ENCODE results near the gene SMARCA2.

SMARCA2 gene

DNA sequence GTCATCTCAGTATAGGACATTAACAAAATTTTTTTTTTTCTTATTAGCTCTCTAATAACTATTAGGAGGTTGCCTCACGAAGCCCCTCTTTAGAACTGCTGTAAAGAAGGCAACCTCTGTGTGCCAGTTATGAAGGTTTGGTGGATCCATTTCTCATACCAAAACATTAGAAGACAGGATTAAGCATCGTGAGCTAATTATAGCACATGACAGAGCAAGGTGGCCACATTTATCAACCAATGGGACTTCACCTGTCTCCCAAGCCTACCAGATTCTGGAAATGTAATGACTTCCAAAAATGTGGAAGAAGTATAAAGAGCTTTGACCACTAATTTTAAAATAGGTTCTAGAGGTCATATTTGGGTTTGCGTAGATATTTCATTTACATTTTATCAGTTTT is 107.2 kb downstream of the SMARCA2 start:
- CTCF ChIA-PET: interaction anchor here (0.8 to 2.3 kb wide), 8 partner anchors 8 to 54 kb away, joined by 3 to 13 read pairs (median 3); no protein-coding TSS in a partner anchor
- no peak for DNase-seq (ENCODE audit: extremely low spot score)
- TF ChIP-seq, protein P1, sequence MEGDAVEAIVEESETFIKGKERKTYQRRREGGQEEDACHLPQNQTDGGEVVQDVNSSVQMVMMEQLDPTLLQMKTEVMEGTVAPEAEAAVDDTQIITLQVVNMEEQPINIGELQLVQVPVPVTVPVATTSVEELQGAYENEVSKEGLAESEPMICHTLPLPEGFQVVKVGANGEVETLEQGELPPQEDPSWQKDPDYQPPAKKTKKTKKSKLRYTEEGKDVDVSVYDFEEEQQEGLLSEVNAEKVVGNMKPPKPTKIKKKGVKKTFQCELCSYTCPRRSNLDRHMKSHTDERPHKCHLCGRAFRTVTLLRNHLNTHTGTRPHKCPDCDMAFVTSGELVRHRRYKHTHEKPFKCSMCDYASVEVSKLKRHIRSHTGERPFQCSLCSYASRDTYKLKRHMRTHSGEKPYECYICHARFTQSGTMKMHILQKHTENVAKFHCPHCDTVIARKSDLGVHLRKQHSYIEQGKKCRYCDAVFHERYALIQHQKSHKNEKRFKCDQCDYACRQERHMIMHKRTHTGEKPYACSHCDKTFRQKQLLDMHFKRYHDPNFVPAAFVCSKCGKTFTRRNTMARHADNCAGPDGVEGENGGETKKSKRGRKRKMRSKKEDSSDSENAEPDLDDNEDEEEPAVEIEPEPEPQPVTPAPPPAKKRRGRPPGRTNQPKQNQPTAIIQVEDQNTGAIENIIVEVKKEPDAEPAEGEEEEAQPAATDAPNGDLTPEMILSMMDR (IDR thresholded peaks at IDR 0.05; ENCODE audit: control extremely low read depth, extremely low read depth, low read depth, missing control alignments): no peak
- POLR2A ChIA-PET: interaction anchor here (0.7 kb wide), 1 partner anchor 8 kb away, joined by 3 read pairs; no protein-coding TSS in a partner anchor

DNA sequence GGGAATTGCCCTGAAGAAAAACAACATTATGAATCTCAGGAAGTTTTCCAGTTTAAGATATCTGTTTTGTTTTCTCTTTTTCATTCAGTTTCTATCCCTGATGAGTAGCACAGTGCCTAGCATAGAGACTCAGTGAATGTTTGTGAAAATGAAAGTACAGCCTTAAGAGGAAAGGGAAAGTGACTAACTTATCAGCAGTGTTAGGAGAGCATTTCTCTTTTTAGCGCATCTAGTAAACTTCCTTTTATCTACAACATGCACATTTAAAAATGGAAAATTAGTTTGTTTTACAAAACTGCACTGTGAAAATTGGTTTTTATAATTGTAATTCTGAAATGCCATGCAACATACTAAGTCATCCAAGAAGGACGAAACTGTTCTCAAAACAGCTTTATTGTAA is 110.8 kb downstream of the SMARCA2 start:
- ChIA-PET CTCF (interaction anchor here (1.6 to 3.0 kb wide), 2 partner anchors 10 to 19 kb away, joined by 5 to 12 read pairs; no protein-coding TSS in a partner anchor), POLR2A (no interaction called here)
- TF ChIP-seq, protein P1 (IDR thresholded peaks at IDR 0.05; ENCODE audit: control extremely low read depth, extremely low read depth, low read depth, missing control alignments): no peak
- DNase-seq (ENCODE audit: extremely low spot score): peak; percentile 48

DNA sequence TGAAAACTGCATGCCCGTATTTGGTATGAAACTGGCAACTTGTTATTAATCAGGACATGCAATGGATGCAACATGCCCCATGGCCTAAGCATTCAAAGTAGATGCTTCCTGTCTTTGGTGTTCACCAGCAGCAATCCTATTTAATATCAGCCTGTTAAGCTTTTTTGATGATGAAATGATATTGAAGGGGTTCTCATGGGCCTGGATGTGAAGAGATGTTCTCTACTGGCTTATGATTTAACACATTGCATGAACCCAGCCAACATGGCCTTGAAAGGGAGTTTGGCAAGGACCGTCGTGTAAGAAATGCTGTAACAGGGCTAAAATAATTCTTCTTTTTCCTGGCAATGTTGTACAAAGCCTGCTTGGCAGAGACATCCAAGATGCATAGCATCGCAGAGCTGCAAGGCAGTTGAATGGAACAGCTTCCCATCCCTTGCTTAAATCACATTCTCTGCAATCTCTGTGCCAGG is 111.2 kb downstream of the SMARCA2 start:
- POLR2A ChIA-PET: no interaction called here
- no peak for DNase-seq (ENCODE audit: extremely low spot score)
- TF ChIP-seq, protein P1 (IDR thresholded peaks at IDR 0.05; ENCODE audit: control extremely low read depth, extremely low read depth, low read depth, missing control alignments): no peak
- CTCF ChIA-PET: interaction anchor here (1.6 to 3.0 kb wide), 2 partner anchors 10 to 20 kb away, joined by 5 to 12 read pairs; no protein-coding TSS in a partner anchor

DNA sequence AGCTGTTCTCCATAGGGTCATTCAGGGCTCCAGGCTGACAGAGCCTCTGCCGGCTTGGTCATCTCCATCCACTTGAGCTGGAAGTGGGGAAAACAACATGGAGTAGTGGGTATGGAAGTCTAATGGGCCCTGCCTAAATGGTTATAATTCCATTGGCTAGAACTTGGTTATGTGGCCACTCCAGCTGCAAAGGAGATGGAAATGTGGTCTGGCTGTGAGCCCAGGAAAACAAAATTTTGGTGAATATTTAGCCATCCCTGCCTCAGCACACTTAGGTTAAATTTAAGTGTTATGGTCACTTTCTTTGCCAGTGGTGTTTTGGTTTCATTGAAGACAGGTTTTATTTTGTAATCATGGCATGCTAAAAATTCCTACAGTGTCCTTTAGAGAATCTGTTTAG is 112.3 kb downstream of the SMARCA2 start:
- DNase-seq (ENCODE audit: extremely low spot score): no peak
- POLR2A ChIA-PET: no interaction called here
- CTCF ChIA-PET: interaction anchor here (1.3 to 3.0 kb wide), 3 partner anchors 11 to 39 kb away, joined by 4 to 12 read pairs (median 6); no protein-coding TSS in a partner anchor
- TF ChIP-seq, protein P1 (IDR thresholded peaks at IDR 0.05; ENCODE audit: control extremely low read depth, extremely low read depth, low read depth, missing control alignments): no peak

DNA sequence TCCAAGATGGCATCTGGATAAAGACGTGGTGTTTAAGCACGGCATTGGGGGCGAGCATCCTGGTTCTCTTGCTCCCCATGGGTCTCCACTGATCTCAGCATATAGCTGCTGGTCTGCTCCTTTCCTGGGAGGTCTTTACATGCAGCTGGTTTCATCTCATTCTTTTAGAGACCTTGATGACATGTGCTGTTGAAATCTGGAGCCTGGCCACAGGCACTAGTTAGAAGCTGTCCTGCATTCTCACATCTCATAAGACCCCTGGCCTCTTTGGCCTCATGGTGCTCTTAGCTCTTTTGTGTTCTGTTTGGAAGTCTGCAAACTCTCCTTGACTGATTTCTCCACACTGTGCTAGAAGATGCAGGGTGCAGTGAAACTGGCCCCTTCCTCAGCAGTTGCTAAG is 113.0 kb downstream of the SMARCA2 start:
- POLR2A ChIA-PET: no interaction called here
- CTCF ChIA-PET: interaction anchor here (0.7 to 1.7 kb wide), 5 partner anchors 10 to 40 kb away, joined by 4 to 6 read pairs (median 5); no protein-coding TSS in a partner anchor
- TF ChIP-seq, protein P1 (IDR thresholded peaks at IDR 0.05; ENCODE audit: control extremely low read depth, extremely low read depth, low read depth, missing control alignments): no peak
- DNase-seq (ENCODE audit: extremely low spot score): no peak

DNA sequence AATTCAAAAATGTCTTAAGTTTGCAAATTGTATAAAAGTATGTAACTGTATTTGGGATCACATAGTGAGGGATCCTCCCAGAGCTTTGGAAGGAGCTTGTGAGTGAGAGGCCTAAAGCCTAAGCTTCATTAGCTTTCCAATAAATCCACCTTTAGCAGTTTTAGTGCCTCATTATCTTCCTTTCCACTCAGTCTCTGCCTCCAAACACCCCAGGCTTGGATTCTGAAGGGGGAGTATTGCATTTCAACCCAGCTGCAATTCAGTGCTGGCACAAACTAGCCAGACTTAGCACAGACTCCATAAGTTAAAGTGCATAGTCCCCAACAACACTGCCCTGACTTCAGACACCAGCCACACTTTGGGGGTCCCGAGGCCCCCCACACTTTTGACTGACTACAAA is 113.5 kb downstream of the SMARCA2 start:
- TF ChIP-seq, protein P1 (IDR thresholded peaks at IDR 0.05; ENCODE audit: control extremely low read depth, extremely low read depth, low read depth, missing control alignments): no peak
- ChIA-PET POLR2A (no interaction called here), CTCF (interaction anchor here (0.7 to 1.7 kb wide), 5 partner anchors 9 to 40 kb away, joined by 4 to 6 read pairs (median 5); no protein-coding TSS in a partner anchor)
- no peak for DNase-seq (ENCODE audit: extremely low spot score)
